ENCODE data around the gene CDH11. TPM values are rescaled to one million over a fixed set of nuclear protein-coding genes. Genes with fewer than 3 reads are reported as not detected.

Gene CDH11
- total RNA-seq, 1 donor from 2014 or later = 42.6 TPM

DNA sequence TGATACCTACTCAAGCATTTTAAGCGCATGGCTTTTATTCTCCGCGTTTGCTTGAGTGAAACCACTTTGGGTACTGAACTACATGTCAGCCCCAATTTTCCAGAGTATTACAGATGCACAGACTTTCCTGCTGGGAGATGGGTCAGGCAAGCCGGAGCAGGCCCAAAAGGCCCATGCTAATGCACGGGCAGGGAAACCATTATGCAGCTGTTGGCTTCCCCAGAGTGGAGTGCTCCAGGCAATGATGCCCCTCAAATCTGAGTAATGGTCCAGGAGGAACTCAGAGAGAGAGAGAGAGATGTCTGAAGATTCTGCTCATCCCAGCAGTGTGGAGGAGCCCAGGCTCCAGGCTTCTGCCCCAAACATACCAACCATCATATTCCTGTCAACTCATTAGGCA is 80.2 kb downstream of the CDH11 start:
- H3K4me1 Mint-ChIP-seq (ENCODE audit: unreplicated experiment) = no peaks in the 10 kb centered on the region
- no peak for DNase-seq (ENCODE audit: low spot score)
- H3K27me3 Mint-ChIP-seq (ENCODE audit: unreplicated experiment) = peaks cover 5% of the 10 kb centered on the region
- no peak overlapping the region for H3K4me3 Mint-ChIP-seq (ENCODE audit: unreplicated experiment)
- TF ChIP-seq CTCF (IDR thresholded peaks at IDR 0.05; ENCODE audit: unreplicated experiment) = no peak
- H3K36me3 Mint-ChIP-seq (ENCODE audit: low read depth, unreplicated experiment) = peaks cover 9% of the 10 kb centered on the region
- no peaks in the 10 kb centered on the region for H3K9me3 Mint-ChIP-seq (ENCODE audit: unreplicated experiment)
- H3K27ac Mint-ChIP-seq (ENCODE audit: unreplicated experiment) = no peak overlapping the region

GRCh38 chr16:65038100-65038499 is 83.8 kb downstream of the CDH11 start:
- H3K4me3 Mint-ChIP-seq (ENCODE audit: unreplicated experiment) = no peak overlapping the region

DNA sequence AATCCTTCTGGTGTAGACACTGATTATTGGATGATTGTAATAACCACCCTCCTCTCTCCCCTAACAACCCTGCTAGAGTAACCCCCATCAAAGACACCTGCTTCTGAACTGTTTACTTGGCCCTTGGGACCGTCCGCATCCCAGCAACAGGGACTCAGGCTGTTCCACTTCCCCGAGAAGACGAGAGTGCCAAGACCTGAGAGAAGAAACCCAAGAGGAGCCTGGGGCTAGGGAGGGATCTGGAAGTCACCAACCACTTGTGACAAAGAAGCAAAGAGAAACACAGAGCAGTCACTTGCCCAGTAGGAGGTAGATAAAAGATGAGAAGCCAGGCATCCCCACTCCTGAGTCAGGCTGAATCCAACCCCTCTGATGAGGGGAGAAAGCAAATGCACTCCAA is 84.3 kb downstream of the CDH11 start:
- H3K27ac Mint-ChIP-seq (ENCODE audit: unreplicated experiment) = no peak overlapping the region
- no peak for DNase-seq (ENCODE audit: low spot score)
- no peaks in the 10 kb centered on the region for H3K9me3 Mint-ChIP-seq (ENCODE audit: unreplicated experiment)
- H3K27me3 Mint-ChIP-seq (ENCODE audit: unreplicated experiment) = peaks cover 5% of the 10 kb centered on the region
- H3K36me3 Mint-ChIP-seq (ENCODE audit: low read depth, unreplicated experiment) = peaks cover 6% of the 10 kb centered on the region
- H3K4me1 Mint-ChIP-seq (ENCODE audit: unreplicated experiment) = peaks cover 9% of the 10 kb centered on the region
- no peak overlapping the region for H3K4me3 Mint-ChIP-seq (ENCODE audit: unreplicated experiment)
- TF ChIP-seq CTCF (IDR thresholded peaks at IDR 0.05; ENCODE audit: unreplicated experiment) = no peak

More at GRCh38 chr16:65038100-65038499, 83.8 kb downstream of the CDH11 start:
- Mint-ChIP-seq H3K36me3 (ENCODE audit: low read depth, unreplicated experiment) (peaks cover 8% of the 10 kb centered on the region), H3K4me1 (ENCODE audit: unreplicated experiment) (peaks cover 9% of the 10 kb centered on the region), H3K9me3 (ENCODE audit: unreplicated experiment) (no peaks in the 10 kb centered on the region), H3K27me3 (ENCODE audit: unreplicated experiment) (peaks cover 3% of the 10 kb centered on the region), H3K27ac (ENCODE audit: unreplicated experiment) (no peak overlapping the region)
- no peak for DNase-seq (ENCODE audit: low spot score)
- no peak for TF ChIP-seq CTCF (IDR thresholded peaks at IDR 0.05; ENCODE audit: unreplicated experiment)

DNA sequence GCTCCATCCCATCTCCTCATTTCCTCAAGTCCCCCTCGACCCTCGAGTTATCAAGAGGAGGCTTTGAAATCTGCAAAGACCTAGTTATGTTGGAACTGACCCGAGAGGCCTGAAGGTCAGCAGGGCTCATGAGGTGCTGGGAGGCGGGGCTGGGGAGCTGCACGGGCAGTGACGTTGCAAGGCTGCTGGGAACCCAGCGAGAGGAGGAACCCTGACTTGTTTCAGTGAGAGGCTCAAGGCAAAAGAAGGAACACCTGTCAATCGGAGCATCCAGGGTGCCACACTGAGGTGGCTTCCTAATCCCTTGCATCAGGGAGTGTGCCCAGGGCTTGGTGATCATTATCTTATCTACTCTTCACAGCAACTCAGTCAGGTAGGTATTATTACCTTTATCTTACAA is 86.9 kb downstream of the CDH11 start:
- H3K4me3 Mint-ChIP-seq (ENCODE audit: unreplicated experiment) = no peak overlapping the region
- TF ChIP-seq CTCF (IDR thresholded peaks at IDR 0.05; ENCODE audit: unreplicated experiment) = no peak

GRCh38 chr16:65032387-65032786 is 89.5 kb downstream of the CDH11 start:
- DNase-seq (ENCODE audit: low spot score) = no peak
- no peaks in the 10 kb centered on the region for H3K9me3 Mint-ChIP-seq (ENCODE audit: unreplicated experiment)
- H3K27ac Mint-ChIP-seq (ENCODE audit: unreplicated experiment) = no peak overlapping the region
- no peak overlapping the region for H3K4me3 Mint-ChIP-seq (ENCODE audit: unreplicated experiment)
- peaks cover 9% of the 10 kb centered on the region for H3K4me1 Mint-ChIP-seq (ENCODE audit: unreplicated experiment)
- peaks cover 3% of the 10 kb centered on the region for H3K36me3 Mint-ChIP-seq (ENCODE audit: low read depth, unreplicated experiment)
- H3K27me3 Mint-ChIP-seq (ENCODE audit: unreplicated experiment) = peaks cover 5% of the 10 kb centered on the region
- TF ChIP-seq CTCF (IDR thresholded peaks at IDR 0.05; ENCODE audit: unreplicated experiment) = no peak

More for the DNA sequence above, 86.9 kb downstream of the CDH11 start:
- DNase-seq (ENCODE audit: low spot score) = no peak
- H3K36me3 Mint-ChIP-seq (ENCODE audit: low read depth, unreplicated experiment) = peaks cover 6% of the 10 kb centered on the region
- H3K27me3 Mint-ChIP-seq (ENCODE audit: unreplicated experiment) = peaks cover 6% of the 10 kb centered on the region
- H3K27ac Mint-ChIP-seq (ENCODE audit: unreplicated experiment) = no peak overlapping the region
- H3K4me1 Mint-ChIP-seq (ENCODE audit: unreplicated experiment) = peaks cover 9% of the 10 kb centered on the region
- H3K9me3 Mint-ChIP-seq (ENCODE audit: unreplicated experiment) = no peaks in the 10 kb centered on the region

Measured in endothelial cell (in vitro differentiated cells).